RWPE1 (cell line): ENCODE data around the gene GCM1.

Source experiments
- CTCF ChIA-PET: fragments of 350-600 bp; sonication (Branson Sonifier 250); formaldehyde crosslinking; extraction: SDS; loops from one replicate; lab custom pipeline; 2021; lab: Yijun Ruan, JAX
- POLR2A ChIA-PET: fragments of 400-600 bp; formaldehyde crosslinking; extraction: SDS; loops from one replicate; lab custom pipeline; 2020; ENCODE audit warnings: antibody characterized with exemption; ENCODE audit not compliant: low non-redundant PET; lab: Yijun Ruan, JAX
- DNase-seq: peaks from one replicate; pipeline ENCODE4 v3.0.0; 2012; ENCODE audit warnings: low spot score
- H3K27ac ChIP-seq: fragments of 450-650 bp; 2 replicates; pipeline ENCODE4 v1.5.1; 2017
- CTCF ChIP-seq: fragments of 450-650 bp; conservative IDR thresholded peaks from 2 replicates; pipeline ENCODE4 v1.5.1; 2017; ENCODE audit warnings: low read depth, mild to moderate bottlenecking

The GCM1 gene

GRCh38 chr6:53107091-53107490 is 41.5 kb downstream of the GCM1 start:
- DNase-seq: no peak
- TF ChIP-seq CTCF: no peak
- POLR2A ChIA-PET: no interaction called here
- CTCF ChIA-PET: interaction anchor here (0.7 to 0.9 kb wide), 2 partner anchors 428 to 585 kb away, joined by 3 read pairs; no protein-coding TSS in a partner anchor
- H3K27ac ChIP-seq: no peak overlapping the region

GRCh38 chr6:53104916-53105315 is 43.7 kb downstream of the GCM1 start:
- CTCF ChIA-PET: interaction anchor here (0.5 to 0.7 kb wide), 5 partner anchors 49 to 569 kb away, joined by 3 to 5 read pairs (median 3); no protein-coding TSS in a partner anchor
- no peak for DNase-seq
- no peak for TF ChIP-seq CTCF
- H3K27ac ChIP-seq: no peak overlapping the region
- POLR2A ChIA-PET: no interaction called here

GRCh38 chr6:53103993-53104675 is 44.5 kb downstream of the GCM1 start:
- POLR2A ChIA-PET: no interaction called here

GRCh38 chr6:53101006-53101405 is 47.6 kb downstream of the GCM1 start:
- CTCF ChIA-PET: no interaction called here

More at GRCh38 chr6:53103993-53104675, 44.5 kb downstream of the GCM1 start:
- no peak for DNase-seq
- no peak for TF ChIP-seq CTCF
- CTCF ChIA-PET: interaction anchor here (0.5 to 0.7 kb wide), 6 partner anchors 50 to 569 kb away, joined by 3 to 5 read pairs (median 3); no protein-coding TSS in a partner anchor
- no peak overlapping the region for H3K27ac ChIP-seq

GRCh38 chr6:53100561-53100960 is 48.1 kb downstream of the GCM1 start:
- H3K27ac ChIP-seq: no peak overlapping the region
- no peak for TF ChIP-seq CTCF
- ChIA-PET POLR2A (no interaction called here), CTCF (no interaction called here)
- no peak for DNase-seq

More at GRCh38 chr6:53101006-53101405, 47.6 kb downstream of the GCM1 start:
- DNase-seq: no peak
- no peak overlapping the region for H3K27ac ChIP-seq
- no peak for TF ChIP-seq CTCF
- POLR2A ChIA-PET: no interaction called here

GRCh38 chr6:53095716-53096115 is 52.9 kb downstream of the GCM1 start:
- ChIA-PET CTCF (no interaction called here), POLR2A (no interaction called here)
- DNase-seq: no peak
- no peak for TF ChIP-seq CTCF
- no peak overlapping the region for H3K27ac ChIP-seq
